ENCODE data around the gene FZD4.

The FZD4 gene

GRCh38 chr11:86912238-86912637, 43.0 kb downstream of the FZD4 start:
- no peak for DNase-seq (ENCODE audit: low read depth)

- no peak for DNase-seq (ENCODE audit: low read depth)
Measured at GRCh38 chr11:86910592-86910991, 44.6 kb downstream of the FZD4 start.

- DNase-seq (ENCODE audit: low read depth) = no peak
Measured at GRCh38 chr11:86906198-86906597, 49.0 kb downstream of the FZD4 start.

GRCh38 chr11:86905252-86905651, 49.9 kb downstream of the FZD4 start:
- DNase-seq (ENCODE audit: low read depth) = no peak

GRCh38 chr11:86904001-86904400, 51.2 kb downstream of the FZD4 start:
- DNase-seq (ENCODE audit: low read depth) = no peak

GRCh38 chr11:86902345-86902744, 52.9 kb downstream of the FZD4 start:
- DNase-seq (ENCODE audit: low read depth) = no peak

- DNase-seq (ENCODE audit: low read depth) = no peak
Measured at GRCh38 chr11:86901599-86901998, 53.6 kb downstream of the FZD4 start.

- no peak for DNase-seq (ENCODE audit: low read depth)
Measured at GRCh38 chr11:86900162-86900561, 55.0 kb downstream of the FZD4 start.

GRCh38 chr11:86898689-86899088, 56.5 kb downstream of the FZD4 start:
- no peak for DNase-seq (ENCODE audit: low read depth)

- no peak for DNase-seq (ENCODE audit: low read depth)
Measured at GRCh38 chr11:86896441-86896841, 58.8 kb downstream of the FZD4 start.

Measured in stimulated activated CD8-positive, alpha-beta memory T cell treated with anti-CD3 and anti-CD28 coated beads, Interleukin-12 subunit alpha, Interleukin-12 subunit beta, amount 100 ng/mL, for 4 hours (primary cell).